Suprapubic skin (tissue), 4 donors: Measurements from ENCODE around the gene MYO1F. TPM values are rescaled to one million over a fixed set of nuclear protein-coding genes. Genes with fewer than 3 reads are reported as not detected.

Source experiments
- DNase-seq, 2 donors: peaks; one replicate each; pipeline ENCODE4 v3.0.0-alpha.2; 2019; ENCODE audit warnings: low spot score in 2 of 2
- H3K27ac ChIP-seq: fragments of 200-600 bp; sonication (generic); one replicate; pipeline ENCODE4 v1.5.1; 2019
- H3K27me3 ChIP-seq: fragments of 200-600 bp; sonication (generic); one replicate; pipeline ENCODE4 v1.5.1; 2019
- H3K36me3 ChIP-seq: fragments of 200-600 bp; sonication (generic); one replicate; pipeline ENCODE4 v1.5.1; 2019
- H3K4me1 ChIP-seq: fragments of 200-600 bp; sonication (generic); one replicate; pipeline ENCODE4 v1.5.1; 2019
- H3K4me3 ChIP-seq: fragments of 200-600 bp; sonication (generic); one replicate; pipeline ENCODE4 v1.5.1; 2019; ENCODE audit warnings: mild to moderate bottlenecking
- H3K9me3 ChIP-seq: fragments of 200-600 bp; sonication (generic); one replicate; pipeline ENCODE4 v1.5.1; 2019
- CTCF ChIP-seq, 2 donors: fragments of 200-600 bp in 1 of 2; fragments of 450-650 bp in 1 of 2; sonication (generic) in 1 of 2; IDR thresholded peaks; one replicate each; pipeline ENCODE4 v1.5.1; 2016 to 2019; ENCODE audit warnings: antibody characterized with exemption in 2 of 2, mild to moderate bottlenecking in 1 of 2, moderate library complexity in 1 of 2
- EP300 ChIP-seq: sonication (generic); formaldehyde crosslinking; IDR thresholded peaks from one replicate; pipeline ENCODE4 v1.6.1; 2017; ENCODE audit warnings: antibody characterized with exemption
- POLR2A ChIP-seq, 2 donors: fragments of 450-650 bp; IDR thresholded peaks; one replicate each; pipeline ENCODE4 v1.6.1; 2017; ENCODE audit warnings: antibody characterized with exemption in 2 of 2, mild to moderate bottlenecking in 2 of 2, moderate library complexity in 2 of 2
- POLR2AphosphoS5 ChIP-seq, 3 donors: sonication (generic); formaldehyde crosslinking; IDR thresholded peaks; one replicate each; pipeline ENCODE4 v1.6.1; 2017; ENCODE audit warnings: antibody characterized with exemption in 3 of 3
- WGBS: methylation state at CpG from one replicate; pipeline ENCODE4 v1.1.5; 2018; 5-methylcytosine and 5-hydroxymethylcytosine counted together
- total RNA-seq, 4 donors: library from RNA; depleted of rRNA; stranded (reverse); fragments of >200 nt; gene quantifications; one replicate each; pipeline ENCODE4 v1.1.0, GENCODE V29; 2016

Gene MYO1F
- total RNA-seq, 4 donors from 2014 or later: 3.2 to 14.6 (median 3.3) TPM

GRCh38 chr19:8611877-8612806 is 34.9 kb upstream of the MYO1F start:
- H3K9me3 ChIP-seq: no peaks in the 10 kb centered on the region
- peak overlapping the region; percentile 86 for H3K27ac ChIP-seq
- WGBS: 51% methylated on average over 9 of the region's 12 CpGs
- no peak overlapping the region for H3K4me3 ChIP-seq
- peaks cover 42% of the 10 kb centered on the region for H3K4me1 ChIP-seq
- H3K36me3 ChIP-seq: no peaks in the 10 kb centered on the region
- no peaks in the 10 kb centered on the region for H3K27me3 ChIP-seq
- peak; percentile 84 to 86 for DNase-seq
- TF ChIP-seq POLR2AphosphoS5 (IDR thresholded peaks at IDR 0.05) (no peak), POLR2A (IDR thresholded peaks at IDR 0.05) (no peak), EP300 (no peak), CTCF (IDR thresholded peaks at IDR 0.05) (no peak)

- TF ChIP-seq EP300: no peak
- peak in 1 of 3 donors; percentile 7 for TF ChIP-seq POLR2AphosphoS5 (IDR thresholded peaks at IDR 0.05)
- Histone ChIP-seq H3K4me1 (peaks cover 49% of the 10 kb centered on the region), H3K27ac (peak overlapping the region; percentile 86), H3K4me3 (no peak overlapping the region), H3K36me3 (no peaks in the 10 kb centered on the region), H3K9me3 (no peaks in the 10 kb centered on the region), H3K27me3 (no peaks in the 10 kb centered on the region)
- DNase-seq: peak in 1 of 2 donors; percentile 76
- WGBS: 15% methylated on average over 14 of the region's 18 CpGs
Measured at GRCh38 chr19:8611391-8611876, 34.2 kb upstream of the MYO1F start.

- peaks cover 49% of the 10 kb centered on the region for H3K4me1 ChIP-seq
- WGBS: 3% methylated on average over 7 of the region's 9 CpGs
- H3K4me3 ChIP-seq: peak overlapping the region; percentile 56
- no peaks in the 10 kb centered on the region for H3K9me3 ChIP-seq
- no peak for DNase-seq
- no peaks in the 10 kb centered on the region for H3K36me3 ChIP-seq
- H3K27ac ChIP-seq: peak overlapping the region; percentile 86
- TF ChIP-seq CTCF (IDR thresholded peaks at IDR 0.05): no peak
- TF ChIP-seq POLR2A (IDR thresholded peaks at IDR 0.05): no peak
- no peak for TF ChIP-seq POLR2AphosphoS5 (IDR thresholded peaks at IDR 0.05)
- TF ChIP-seq EP300: no peak
- H3K27me3 ChIP-seq: no peaks in the 10 kb centered on the region
Measured at GRCh38 chr19:8610936-8611300, 33.7 kb upstream of the MYO1F start.

DNA sequence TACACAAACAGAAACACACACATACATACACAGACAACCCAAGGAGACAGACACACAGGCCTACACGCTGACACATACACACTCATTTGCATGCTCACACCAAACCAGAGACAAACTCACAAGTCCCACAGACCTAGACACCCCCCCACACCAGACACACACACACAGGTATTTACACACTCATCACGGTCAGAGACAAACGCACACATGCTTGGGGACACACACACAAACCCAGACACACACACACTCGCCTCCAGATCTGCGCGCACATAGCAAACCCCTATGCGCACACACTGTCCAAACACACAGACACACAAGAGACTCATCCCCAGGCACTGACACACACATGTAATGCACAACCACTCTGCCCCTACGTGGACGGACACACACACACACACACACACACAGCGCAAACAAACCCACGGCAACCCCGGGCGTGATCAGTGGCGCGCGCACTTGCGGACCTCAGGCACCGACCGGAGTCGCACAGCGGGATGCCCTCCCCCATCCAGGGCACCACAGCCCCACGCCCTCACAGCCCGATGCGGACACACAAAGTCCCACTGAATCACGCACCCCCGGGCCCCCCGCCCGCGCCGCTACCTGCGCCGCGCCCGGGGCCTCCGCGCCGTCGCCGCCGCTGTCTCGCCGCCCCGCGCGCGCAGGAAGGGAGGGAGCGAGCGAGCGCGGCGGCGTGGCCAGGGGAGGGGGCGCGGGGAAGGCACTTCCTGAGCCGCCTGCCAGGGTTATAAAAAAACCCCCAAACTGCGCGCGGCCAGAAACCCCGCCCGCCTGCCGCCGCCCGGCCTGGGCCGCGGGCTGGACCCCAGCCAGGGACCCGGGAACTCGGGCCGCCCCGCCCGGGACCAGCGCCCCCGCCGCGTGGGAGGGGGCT is 33.0 kb upstream of the MYO1F start, which contains the start of gene ADAMTS10:
Gene ADAMTS10, minus strand, starts transcription at position 675 of the 895 bp plus-strand sequence. CDS start 5,005 bp downstream, outside the sequence.
- Histone ChIP-seq H3K27ac (peak within 1 kb of the TSS; percentile 86), H3K36me3 (peaks cover under 1% of the 10 kb centered on the region), H3K9me3 (no peaks in the 10 kb centered on the region), H3K4me3 (peak within 1 kb of the TSS; percentile 56), H3K4me1 (peaks cover 49% of the 10 kb centered on the region), H3K27me3 (no peaks in the 10 kb centered on the region)
- DNase-seq: peak in 1 of 2 donors; percentile 72
- no peak for TF ChIP-seq POLR2A (IDR thresholded peaks at IDR 0.05)
- 2% methylated on average over 26 of the region's 74 CpGs for WGBS

- peaks cover 5% of the 10 kb centered on the region for H3K9me3 ChIP-seq
- TF ChIP-seq CTCF (IDR thresholded peaks at IDR 0.05): peak in 1 of 2 donors; percentile 26
- TF ChIP-seq POLR2AphosphoS5 (IDR thresholded peaks at IDR 0.05): no peak
- TF ChIP-seq POLR2A (IDR thresholded peaks at IDR 0.05): no peak
- no peak for TF ChIP-seq EP300
- peak overlapping the region; percentile 86 for H3K27ac ChIP-seq
- peak overlapping the region; percentile 56 for H3K4me3 ChIP-seq
- peaks cover 9% of the 10 kb centered on the region for H3K36me3 ChIP-seq
- DNase-seq: peak in 1 of 2 donors; percentile 81
- peaks cover 49% of the 10 kb centered on the region for H3K4me1 ChIP-seq
- 6% methylated on average over 4 of the region's 47 CpGs for WGBS
- no peaks in the 10 kb centered on the region for H3K27me3 ChIP-seq
Measured at GRCh38 chr19:8609279-8610040, 32.2 kb upstream of the MYO1F start.
